HG03457 (cell line): Measurements from ENCODE around the gene REC8.

Experiments used
- ATAC-seq: cut with Tn5 transposase; IDR thresholded peaks from one replicate; pipeline ENCODE4 v1.9.1; 2021; ENCODE audit warnings: moderate number of reproducible peaks; ENCODE audit not compliant: unreplicated experiment

The REC8 gene

GRCh38 chr14:24224618-24225071 lies 52.8 kb downstream of the REC8 start:
- no peak for ATAC-seq

- no peak for ATAC-seq
Observed at GRCh38 chr14:24226473-24226872, 54.6 kb downstream of the REC8 start.

DNA sequence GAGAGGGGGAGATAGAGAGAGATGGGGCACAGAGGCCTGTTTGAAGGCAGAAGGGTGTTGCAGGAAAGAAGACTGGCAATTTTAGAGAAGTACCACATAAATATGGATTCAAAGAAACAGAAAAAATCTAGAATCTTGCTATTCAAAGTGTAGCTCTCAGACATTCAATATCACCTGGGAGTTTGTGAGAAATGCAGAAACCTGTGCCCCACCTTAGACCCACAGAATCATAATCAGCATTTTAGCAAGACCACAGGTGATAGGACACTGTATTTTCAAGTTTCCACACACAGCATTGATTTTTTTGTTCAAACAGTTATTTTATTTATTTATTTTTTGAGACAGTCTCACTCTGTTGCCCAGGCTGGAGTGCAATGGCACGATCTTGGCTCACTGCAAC lies 57.0 kb downstream of the REC8 start:
- ATAC-seq = no peak
